ENCODE measurements around the gene ASCC1. TPM values are rescaled to one million over a fixed set of nuclear protein-coding genes. Genes with fewer than 3 reads are reported as not detected.

The ASCC1 gene
- total and polyA plus RNA-seq, 2 experiments from 2014 or later = 25.2 to 30.0 TPM

DNA sequence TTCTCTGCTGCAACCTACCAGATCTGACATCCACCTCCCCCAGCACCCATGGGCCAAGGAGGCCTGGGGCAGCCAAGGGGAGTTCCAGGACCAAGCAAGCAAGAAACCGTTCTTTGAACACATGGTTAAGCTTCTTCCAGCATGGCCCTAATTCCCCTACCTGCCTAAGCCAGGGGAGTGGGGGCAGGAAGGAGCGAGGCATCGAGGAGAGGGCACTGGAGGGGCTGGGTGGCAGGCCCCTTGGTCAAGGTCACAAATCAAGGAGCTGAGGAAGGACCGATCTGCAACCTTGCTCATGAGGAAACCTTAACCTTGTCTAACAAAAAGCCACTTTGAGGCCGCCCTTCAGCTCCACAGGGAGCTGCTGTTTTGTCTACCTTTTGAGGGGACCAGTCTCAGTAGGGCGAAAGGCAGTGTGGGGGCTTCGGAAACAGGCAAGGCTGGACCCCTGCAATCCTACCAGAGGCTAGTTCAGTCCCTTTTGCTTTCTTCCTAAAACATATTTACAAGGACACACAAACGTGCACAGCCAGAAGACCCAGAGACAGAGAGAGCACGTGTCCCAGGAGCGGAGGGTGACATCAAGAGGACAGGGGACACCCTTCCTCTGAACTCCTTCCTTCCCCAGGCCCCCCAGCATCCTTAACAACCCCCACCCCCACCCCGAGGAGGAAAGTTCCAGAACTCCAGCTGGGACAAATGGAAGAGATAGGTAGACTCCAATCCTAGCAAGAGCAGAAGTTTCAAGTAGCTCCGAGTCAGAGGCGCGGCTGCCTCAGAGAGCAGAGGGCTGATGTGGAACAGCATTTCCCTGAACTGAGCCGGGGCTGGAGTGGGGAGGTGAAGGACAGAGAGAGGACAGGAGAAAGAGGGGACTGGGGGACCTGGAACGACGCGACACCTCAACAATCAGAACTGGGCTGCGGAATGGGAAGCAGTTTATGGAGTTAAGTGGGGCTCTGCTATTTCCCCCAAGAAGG is 155.9 kb downstream of the ASCC1 start:
- whole genome bisulfite sequencing, 2 experiments (ENCODE audit: low coverage in 1 of 2, low lambda C conversion rate in 2 of 2, missing lambda C conversion rate in 2 of 2) = 65 to 71% methylated on average over 19 of the region's 19 CpGs
- Histone ChIP-seq H3K9me3 (ENCODE audit: low read depth) (no peaks in the 10 kb centered on the region), H3K27me3 (replicated peaks; ENCODE audit: insufficient read depth) (peaks cover 20% of the 10 kb centered on the region), H3K4me1 (ENCODE audit: insufficient read depth) (no peaks in the 10 kb centered on the region), H3K4me2 (ENCODE audit: unreplicated experiment) (no peak overlapping the region), H3K9me2 (ENCODE audit: insufficient read depth) (no peaks in the 10 kb centered on the region), H3K36me3 (ENCODE audit: low read depth) (no peaks in the 10 kb centered on the region), H3K27ac (no peak overlapping the region), H3K9ac (no peak overlapping the region), H4K20me1 (ENCODE audit: insufficient read depth) (no peaks in the 10 kb centered on the region), H3K79me2 (ENCODE audit: insufficient read depth) (no peaks in the 10 kb centered on the region), H2AFZ (no peak overlapping the region), H3F3A (ENCODE audit: insufficient read depth) (no peaks in the 10 kb centered on the region), H3K4me3 (no peak overlapping the region)
- no peak for DNase-seq
- in situ Hi-C loops (cut with MboI) = no loop called here
- TF ChIP-seq EZH2phosphoT487 (IDR thresholded peaks at IDR 0.05; ENCODE audit: insufficient read depth, low read depth) = no peak
- no peak for TF ChIP-seq EZH2 (IDR thresholded peaks at IDR 0.05; ENCODE audit: insufficient read depth, poor library complexity, severe bottlenecking)

DNA sequence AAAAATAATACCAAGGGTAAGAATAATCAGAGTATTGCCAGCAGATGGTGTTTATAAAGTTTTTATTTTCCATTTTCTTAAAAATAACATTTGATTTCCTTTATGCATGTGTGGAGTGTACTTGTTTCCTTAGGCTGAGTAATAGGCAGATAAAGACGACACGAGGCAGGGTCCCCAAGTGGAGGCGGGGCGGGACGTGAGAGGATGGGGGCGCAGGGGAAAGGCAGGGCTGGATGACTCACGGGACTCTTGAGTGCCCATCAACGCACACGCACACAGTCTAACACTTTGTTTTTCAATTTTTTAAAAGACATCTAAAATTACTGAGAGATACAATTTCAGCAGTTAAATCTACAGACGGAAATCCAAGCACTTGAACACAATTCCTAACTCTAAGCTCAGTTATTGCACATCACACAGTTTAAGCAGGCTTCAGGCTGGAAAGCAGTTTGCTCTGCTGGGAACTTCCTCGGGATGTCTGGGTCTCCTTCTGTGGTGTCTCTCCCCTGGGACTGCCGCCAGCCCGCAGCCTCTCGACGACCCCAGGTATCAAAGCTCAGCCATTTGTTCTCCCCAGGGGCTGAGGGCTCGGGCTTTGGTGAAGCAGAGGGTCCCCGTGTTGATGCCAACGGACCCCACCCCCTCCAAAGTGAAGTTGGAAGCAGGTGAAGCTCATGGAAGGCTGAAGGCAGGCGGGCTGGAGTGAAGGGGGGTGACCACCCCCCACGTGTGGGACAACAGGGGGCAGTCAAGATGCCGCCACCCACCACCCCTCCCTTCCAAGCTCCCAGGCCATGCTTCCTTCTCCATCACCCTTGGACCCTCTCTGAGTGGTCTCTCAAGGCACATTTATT is 156.9 kb downstream of the ASCC1 start:
- H4K20me1 ChIP-seq (ENCODE audit: insufficient read depth) = no peaks in the 10 kb centered on the region
- no peak overlapping the region for H3K27ac ChIP-seq
- no peak overlapping the region for H3K4me3 ChIP-seq
- H2AFZ ChIP-seq = no peak overlapping the region
- H3K27me3 ChIP-seq (replicated peaks; ENCODE audit: insufficient read depth) = peaks cover 20% of the 10 kb centered on the region
- H3K9me3 ChIP-seq (ENCODE audit: low read depth) = no peaks in the 10 kb centered on the region
- no peak overlapping the region for H3K9ac ChIP-seq
- in situ Hi-C loops (cut with MboI) = no loop called here
- H3K9me2 ChIP-seq (ENCODE audit: insufficient read depth) = no peaks in the 10 kb centered on the region
- no peak for DNase-seq
- H3K4me2 ChIP-seq (ENCODE audit: unreplicated experiment) = no peak overlapping the region
- no peaks in the 10 kb centered on the region for H3K79me2 ChIP-seq (ENCODE audit: insufficient read depth)
- no peaks in the 10 kb centered on the region for H3K4me1 ChIP-seq (ENCODE audit: insufficient read depth)
- 44 to 47% methylated on average over 21 of the region's 21 CpGs for WGBS, 2 experiments (ENCODE audit: low coverage in 1 of 2, low lambda C conversion rate in 2 of 2, missing lambda C conversion rate in 2 of 2)
- TF ChIP-seq EZH2phosphoT487 (IDR thresholded peaks at IDR 0.05; ENCODE audit: insufficient read depth, low read depth) = no peak
- no peak for TF ChIP-seq EZH2 (IDR thresholded peaks at IDR 0.05; ENCODE audit: insufficient read depth, poor library complexity, severe bottlenecking)
- no peaks in the 10 kb centered on the region for H3K36me3 ChIP-seq (ENCODE audit: low read depth)
- H3F3A ChIP-seq (ENCODE audit: insufficient read depth) = no peaks in the 10 kb centered on the region

DNA sequence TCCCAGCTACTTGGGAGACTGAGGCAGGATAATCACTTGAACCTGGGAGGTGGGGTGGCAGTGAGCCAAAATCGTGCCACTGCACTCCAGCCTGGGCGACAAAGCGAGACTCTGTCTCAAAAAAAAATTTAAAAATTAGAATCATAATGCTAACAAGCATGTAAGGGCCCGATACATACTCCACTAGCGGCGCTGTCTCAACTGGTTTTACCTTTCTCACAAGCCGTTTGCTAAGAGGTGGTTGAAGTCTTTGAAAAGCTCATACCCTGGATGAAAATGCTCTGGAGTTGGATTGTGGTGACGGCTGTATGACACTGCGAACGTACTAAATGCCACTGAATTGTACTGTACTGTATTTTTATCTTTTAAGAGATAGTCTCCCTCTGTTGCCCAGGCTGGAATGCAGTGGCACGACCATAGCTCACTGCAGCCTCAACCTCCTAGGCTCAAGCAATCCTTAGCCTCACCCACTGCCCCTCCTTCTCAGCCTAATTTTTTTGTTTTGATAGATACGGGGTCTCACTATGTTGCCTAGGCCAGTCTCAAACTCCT is 157.7 kb downstream of the ASCC1 start:
- Histone ChIP-seq H3K9ac (no peak overlapping the region), H3K4me3 (no peak overlapping the region), H3K27ac (no peak overlapping the region), H3K9me3 (ENCODE audit: low read depth) (no peaks in the 10 kb centered on the region), H4K20me1 (ENCODE audit: insufficient read depth) (no peaks in the 10 kb centered on the region), H3K9me2 (ENCODE audit: insufficient read depth) (no peaks in the 10 kb centered on the region), H3K36me3 (ENCODE audit: low read depth) (no peaks in the 10 kb centered on the region), H3F3A (ENCODE audit: insufficient read depth) (no peaks in the 10 kb centered on the region), H2AFZ (no peak overlapping the region), H3K27me3 (replicated peaks; ENCODE audit: insufficient read depth) (peaks cover 20% of the 10 kb centered on the region), H3K4me2 (ENCODE audit: unreplicated experiment) (no peak overlapping the region), H3K4me1 (ENCODE audit: insufficient read depth) (no peaks in the 10 kb centered on the region), H3K79me2 (ENCODE audit: insufficient read depth) (no peaks in the 10 kb centered on the region)
- DNase-seq = no peak
- 73 to 76% methylated on average over 12 of the region's 12 CpGs for WGBS, 2 experiments (ENCODE audit: low coverage in 1 of 2, low lambda C conversion rate in 2 of 2, missing lambda C conversion rate in 2 of 2)
- in situ Hi-C loops (cut with MboI) = no loop called here
- TF ChIP-seq EZH2phosphoT487 (IDR thresholded peaks at IDR 0.05; ENCODE audit: insufficient read depth, low read depth) = no peak
- no peak for TF ChIP-seq EZH2 (IDR thresholded peaks at IDR 0.05; ENCODE audit: insufficient read depth, poor library complexity, severe bottlenecking)

Data from GM23248 (cell line).